Naive thymus-derived CD4-positive, alpha-beta T cell (primary cell): ENCODE measurements around the gene ZDHHC16. TPM values are rescaled to one million over a fixed set of nuclear protein-coding genes. Genes with fewer than 3 reads are reported as not detected.
"Not testable (repeated sequence)": the region's sequence is repeated elsewhere in the genome, so short reads cannot be mapped to it uniquely, and the experiment has no call there.

Experiments
- ATAC-seq: fragments of 150-1000 bp; cut with Tn5 transposase; 2 replicates; pipeline ENCODE4 v1.10.0; 2021; ENCODE audit warnings: mild to moderate bottlenecking, moderate library complexity
- CTCF ChIA-PET: fragments of 350-600 bp; sonication (Branson Sonifier 250); formaldehyde crosslinking; loops from one replicate; lab custom pipeline; 2021; ENCODE audit warnings: antibody characterized with exemption; lab: Charles Lee
- POLR2A ChIA-PET: fragments of 350-600 bp; sonication (Branson Sonifier 250); formaldehyde crosslinking; loops from one replicate; lab custom pipeline; 2021; ENCODE audit warnings: antibody characterized with exemption, inconsistent platforms; lab: Charles Lee
- DNase-seq, 9 donors: peaks; one replicate each; pipeline versions ENCODE4 v3.0.0 to v3.0.0-alpha.2; 2020 to 2022; ENCODE audit warnings: mixed read lengths in 1 of 9
- H3K27ac ChIP-seq: one replicate; pipeline ENCODE4 v1.7.0; 2013; ENCODE audit warnings: mild to moderate bottlenecking, low read depth, low read length, moderate library complexity
- H3K27me3 ChIP-seq, 2 donors: one replicate each; pipeline ENCODE4 v1.7.0; 2013; ENCODE audit warnings: low read length in 2 of 2, mild to moderate bottlenecking in 2 of 2, moderate library complexity in 2 of 2; ENCODE audit not compliant: control insufficient read depth in 2 of 2, insufficient read depth in 2 of 2
- H3K36me3 ChIP-seq, 3 experiments: 1 replicate in 2 of 3; 2 replicates in 1 of 3; pipeline ENCODE4 v1.7.0; 2013; ENCODE audit warnings: low read length in 3 of 3, mild to moderate bottlenecking in 3 of 3, moderate library complexity in 1 of 3; ENCODE audit not compliant: insufficient read depth in 3 of 3, control insufficient read depth in 2 of 3
- H3K4me1 ChIP-seq, 2 donors: one replicate each; pipeline ENCODE4 v1.7.0; 2013; ENCODE audit warnings: low read length in 2 of 2, mild to moderate bottlenecking in 2 of 2, moderate library complexity in 1 of 2; ENCODE audit not compliant: control insufficient read depth in 2 of 2, insufficient read depth in 2 of 2
- H3K4me3 ChIP-seq: 2 replicates; pipeline ENCODE4 v1.7.0; 2013; ENCODE audit warnings: mild to moderate bottlenecking, low read length
- H3K9me3 ChIP-seq, 3 experiments: 1 replicate in 2 of 3; 2 replicates in 1 of 3; pipeline ENCODE4 v1.7.0; 2013; ENCODE audit warnings: low read length in 3 of 3; ENCODE audit not compliant: control insufficient read depth in 2 of 3
- H3K27ac Mint-ChIP-seq, 9 donors: one replicate each; pipeline ENCODE4 v1.8.0; 2020 to 2022; ENCODE audit warnings: mixed read lengths in 9 of 9, mild to moderate bottlenecking in 8 of 9, moderate library complexity in 5 of 9, inconsistent platforms in 2 of 9
- H3K27me3 Mint-ChIP-seq, 5 donors: one replicate each; pipeline ENCODE4 v1.8.0; 2021 to 2022; ENCODE audit warnings: mixed read lengths in 5 of 5, mild to moderate bottlenecking in 1 of 5
- H3K36me3 Mint-ChIP-seq, 5 donors: one replicate each; pipeline ENCODE4 v1.8.0; 2020 to 2022; ENCODE audit warnings: mixed read lengths in 5 of 5, mild to moderate bottlenecking in 3 of 5, inconsistent platforms in 1 of 5
- H3K4me1 Mint-ChIP-seq, 7 donors: one replicate each; pipeline ENCODE4 v1.8.0; 2020 to 2022; ENCODE audit warnings: mixed read lengths in 7 of 7, mild to moderate bottlenecking in 3 of 7, inconsistent platforms in 1 of 7
- H3K4me3 Mint-ChIP-seq, 10 donors: one replicate each; pipeline ENCODE4 v1.8.0; 2020 to 2022; ENCODE audit warnings: mild to moderate bottlenecking in 10 of 10, mixed read lengths in 10 of 10, moderate library complexity in 6 of 10, inconsistent platforms in 2 of 10
- H3K9me3 Mint-ChIP-seq, 11 donors: one replicate each; pipeline ENCODE4 v1.8.0; 2020 to 2022; ENCODE audit warnings: mixed read lengths in 11 of 11, mild to moderate bottlenecking in 4 of 11, inconsistent platforms in 1 of 11, moderate library complexity in 1 of 11
- intact Hi-C, 2 donors: fragments of 100-400 bp; cut with micrococcal nuclease; formaldehyde crosslinking; loops; one replicate each; pipeline ENCODE4 v1.15.1; 2023
- polyA plus RNA-seq, 2 donors: library from polyadenylated mRNA; unstranded; fragments of 300-500 nt; fragmentation: Illumina TruSeq; gene quantifications; one replicate each; pipeline ENCODE4 v1.2.3, GENCODE V29; 2021
- total RNA-seq, 6 experiments: library from RNA in 5 of 6; stranded (reverse) in 5 of 6; gene quantifications; 1 replicate in 5 of 6; 2 replicates in 1 of 6; pipeline ENCODE4 v1.2.3 and lab custom pipeline; 2021 to 2026

Gene ZDHHC16
- total and polyA plus RNA-seq, 7 experiments from 2014 or later: 13.2 to 38.8 (median 26.8) TPM

GRCh38 chr10:97411406-97411805, 34.6 kb upstream of the ZDHHC16 start:
- CTCF ChIA-PET: interaction anchor here (0.7 to 2.0 kb wide), 3 partner anchors 8 to 173 kb away, joined by 3 to 9 read pairs (median 4); no protein-coding TSS in a partner anchor
- Histone ChIP-seq H3K4me3 (no peak overlapping the region), H3K36me3 (no peaks in the 10 kb centered on the region), H3K27ac (no peak overlapping the region), H3K4me1 (peaks cover 19 to 21% of the 10 kb centered on the region in 2 donors), H3K27me3 (no peaks in the 10 kb centered on the region), H3K9me3 (no peaks in the 10 kb centered on the region)
- intact Hi-C loops: no loop called here
- H3K36me3 Mint-ChIP-seq: no peaks in the 10 kb centered on the region
- no peaks in the 10 kb centered on the region for H3K27me3 Mint-ChIP-seq
- DNase-seq (no peak), ATAC-seq (no peak)
- no peaks in the 10 kb centered on the region for H3K9me3 Mint-ChIP-seq
- POLR2A ChIA-PET: no interaction called here
- no peak overlapping the region for H3K4me3 Mint-ChIP-seq
- H3K4me1 Mint-ChIP-seq: peaks cover 17 to 44% (median 36%) of the 10 kb centered on the region in 7 donors
- no peak overlapping the region for H3K27ac Mint-ChIP-seq

GRCh38 chr10:97412891-97413304, 33.1 kb upstream of the ZDHHC16 start:
- CTCF ChIA-PET: interaction anchor here (0.7 kb wide), 1 partner anchor 36 kb away, joined by 3 read pairs; no protein-coding TSS in a partner anchor
- Histone ChIP-seq H3K9me3 (no peaks in the 10 kb centered on the region), H3K27ac (no peak overlapping the region), H3K36me3 (no peaks in the 10 kb centered on the region), H3K4me3 (no peak overlapping the region), H3K27me3 (no peaks in the 10 kb centered on the region), H3K4me1 (peaks cover 20 to 22% of the 10 kb centered on the region in 2 donors)
- Mint-ChIP-seq H3K4me3 (peak overlapping the region in 4 of 10 donors; percentile 3 to 70 (median 36)), H3K27me3 (no peaks in the 10 kb centered on the region), H3K9me3 (no peaks in the 10 kb centered on the region), H3K36me3 (no peaks in the 10 kb centered on the region), H3K4me1 (peaks cover 25 to 45% (median 41%) of the 10 kb centered on the region in 7 donors), H3K27ac (peak overlapping the region; percentile 3 to 93 (median 84))
- POLR2A ChIA-PET: no interaction called here
- DNase-seq (peak in 1 of 9 donors; percentile 64), ATAC-seq (no peak)
- intact Hi-C loops: no loop called here

- Histone ChIP-seq H3K4me1 (peaks cover 26 to 38% of the 10 kb centered on the region in 2 donors), H3K27ac (peak overlapping the region; percentile 59), H3K36me3 (no peaks in the 10 kb centered on the region), H3K4me3 (no peak overlapping the region), H3K27me3 (no peaks in the 10 kb centered on the region), H3K9me3 (no peaks in the 10 kb centered on the region)
- Mint-ChIP-seq H3K4me3 (peak overlapping the region in 9 of 10 donors; percentile 39 to 78 (median 61)), H3K27ac (peak overlapping the region; percentile 67 to 87 (median 84)), H3K9me3 (no peaks in the 10 kb centered on the region), H3K36me3 (no peaks in the 10 kb centered on the region), H3K27me3 (no peaks in the 10 kb centered on the region), H3K4me1 (peaks cover 38 to 62% (median 59%) of the 10 kb centered on the region in 7 donors)
- POLR2A ChIA-PET: interaction anchor here (0.9 kb wide), 1 partner anchor 16 kb away, joined by 3 read pairs; the partner anchor contains the start of gene RRP12
- intact Hi-C loops: no loop called here
- CTCF ChIA-PET: interaction anchor here (0.7 to 1.1 kb wide), 2 partner anchors 26 to 38 kb away, joined by 3 read pairs; no protein-coding TSS in a partner anchor
- ATAC-seq (no peak), DNase-seq (no peak)
These were observed 29.4 kb upstream of the ZDHHC16 start for GRCh38 chr10:97416565-97416964.

- H3K9me3 ChIP-seq, H3K27ac ChIP-seq, ATAC-seq, H3K27me3 ChIP-seq, H3K4me3 ChIP-seq, DNase-seq, CTCF ChIA-PET, H3K36me3 ChIP-seq, H3K27me3 Mint-ChIP-seq, H3K9me3 Mint-ChIP-seq: not testable (repeated sequence)
- peak overlapping the region in 7 of 9 donors; percentile 59 to 95 (median 92) for H3K27ac Mint-ChIP-seq
- peak overlapping the region in 1 of 10 donors; percentile 74 for H3K4me3 Mint-ChIP-seq
- peaks cover 25 to 27% of the 10 kb centered on the region in 2 donors for H3K4me1 ChIP-seq
- intact Hi-C loops: loop anchor here in 1 of 2 donors (1.0 kb wide), 1 partner anchor 9 kb away; no protein-coding TSS in a partner anchor
- POLR2A ChIA-PET: interaction anchor here (0.6 to 1.2 kb wide), 5 partner anchors 14 to 361 kb away, joined by 3 to 5 read pairs (median 3); no protein-coding TSS in a partner anchor
- peaks cover 0 to 25% (median 0%) of the 10 kb centered on the region in 5 donors for H3K36me3 Mint-ChIP-seq
- H3K4me1 Mint-ChIP-seq: peaks cover 18 to 51% (median 41%) of the 10 kb centered on the region in 7 donors
These were observed 22.2 kb upstream of the ZDHHC16 start for GRCh38 chr10:97423757-97424098.

- peaks cover 0 to 37% (median 4%) of the 10 kb centered on the region in 5 donors for H3K36me3 Mint-ChIP-seq
These were observed 19.8 kb upstream of the ZDHHC16 start, which contains the start of gene PGAM1 for GRCh38 chr10:97425964-97426775. TSS of gene PGAM1 (plus strand) at chr10:97426191. CDS start at chr10:97426308, 117 bp downstream.

More at GRCh38 chr10:97425964-97426775, 19.8 kb upstream of the ZDHHC16 start, which contains the start of gene PGAM1:
- ChIA-PET CTCF (no interaction called here), POLR2A (interaction anchor here (0.6 to 1.5 kb wide), 2 partner anchors 12 to 26 kb away, joined by 3 read pairs; partner anchors contain the start of gene RRP12)
- peaks cover 0 to 2% (median 0%) of the 10 kb centered on the region in 5 donors for H3K27me3 Mint-ChIP-seq
- peak; percentile 93 to 98 (median 97) for DNase-seq
- peak within 1 kb of the TSS; percentile 83 to 97 (median 95) for H3K4me3 Mint-ChIP-seq
- H3K4me3 ChIP-seq: peak within 1 kb of the TSS; percentile 92
- H3K36me3 ChIP-seq: peaks cover 0 to 15% (median 8%) of the 10 kb centered on the region in 3 experiments
- no peaks in the 10 kb centered on the region for H3K9me3 ChIP-seq
- intact Hi-C loops: loop anchor here (1.0 kb wide), 9 partner anchors 12 to 261 kb away; partner anchors contain the start of genes MMS19 (in 2 of the 2), RRP12 (in 2 of the 2), UBTD1 (in 2 of the 2) and ARHGAP19 (in 1 of the 2)
- peak within 1 kb of the TSS; percentile 77 to 99 (median 95) for H3K27ac Mint-ChIP-seq
- H3K4me1 Mint-ChIP-seq: peaks cover 10 to 53% (median 34%) of the 10 kb centered on the region in 7 donors
- H3K9me3 Mint-ChIP-seq: peaks cover 0 to 4% (median 0%) of the 10 kb centered on the region in 11 donors
- H3K27ac ChIP-seq: peak within 1 kb of the TSS; percentile 87
- ATAC-seq: peak; percentile 91
- H3K27me3 ChIP-seq: no peaks in the 10 kb centered on the region
- H3K4me1 ChIP-seq: peaks cover 20 to 29% of the 10 kb centered on the region in 2 donors
